BLaER1 treated with 17β-estradiol and CSF1 and Interleukin-3, amounts not matched to agents 10 nM and 100 nM (cell line): ENCODE measurements around the gene CORO2B.
A peak's percentile ranks its signal among the peaks of the same experiment; 100 is the strongest.

Experiments
- H3K27ac ChIP-seq, 11 experiments: shearing (Covaris generic); formaldehyde crosslinking; 2 replicates each; pipeline ENCODE4 v1.8.1; 2022
- H3K27me3 ChIP-seq, 11 experiments: shearing (Covaris generic); formaldehyde crosslinking; 2 replicates each; pipeline ENCODE4 v1.8.1; 2022
- H3K36me3 ChIP-seq, 11 experiments: shearing (Covaris generic); formaldehyde crosslinking; 2 replicates each; pipeline ENCODE4 v1.8.1; 2022
- H3K4me1 ChIP-seq, 10 experiments: shearing (Covaris generic); formaldehyde crosslinking; 2 replicates each; pipeline ENCODE4 v1.8.1; 2022
- H3K4me2 ChIP-seq, 11 experiments: shearing (Covaris generic); formaldehyde crosslinking; 2 replicates each; pipeline ENCODE4 v1.8.1; 2022
- H3K4me3 ChIP-seq, 10 experiments: shearing (Covaris generic); formaldehyde crosslinking; 2 replicates each; pipeline ENCODE4 v1.8.1; 2022
- H3K9ac ChIP-seq, 11 experiments: shearing (Covaris generic); formaldehyde crosslinking; 2 replicates each; pipeline ENCODE4 v1.8.1; 2022
- H3K9me3 ChIP-seq, 11 experiments: shearing (Covaris generic); formaldehyde crosslinking; replicated peaks in 1 of 11; 2 replicates each; pipeline ENCODE4 v1.8.1; 2022
- H4K20me1 ChIP-seq, 11 experiments: shearing (Covaris generic); formaldehyde crosslinking; 2 replicates each; pipeline ENCODE4 v1.8.1; 2022
- Cebpa-rat ChIP-seq, 11 experiments: shearing (Covaris generic); IDR thresholded peaks; 2 replicates each; pipeline ENCODE4 v1.8.1; 2022

CORO2B gene

DNA sequence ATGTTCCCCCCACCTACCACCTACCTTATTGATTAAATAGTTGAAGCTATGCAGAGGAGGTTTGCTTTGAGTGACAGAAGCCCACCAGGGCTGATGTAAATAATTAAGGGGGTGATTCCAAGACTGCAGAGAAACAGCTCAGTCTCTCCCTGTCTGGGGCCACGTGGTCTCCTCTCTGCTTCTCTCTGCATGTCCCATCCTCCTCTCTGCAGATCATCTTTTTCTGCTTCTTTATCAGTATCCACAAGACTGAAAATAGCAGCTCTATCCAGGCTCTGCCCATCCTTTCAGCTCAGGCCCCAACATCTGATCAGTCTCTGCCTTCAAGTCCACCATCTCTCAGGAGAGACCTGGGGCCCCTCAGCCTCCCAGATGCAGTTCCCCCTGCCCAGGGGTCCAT, 131.1 kb downstream of the CORO2B start:
- H3K36me3 ChIP-seq = peaks cover 0 to 44% (median 24%) of the 10 kb centered on the region in 11 experiments; a peak in 12 of 22 replicates
- H4K20me1 ChIP-seq = 0 out of 22 replicates have a peak, but pooled peaks cover 0 to 3% (median 0%) of the 10 kb centered on the region in 11 experiments
- H3K9me3 ChIP-seq = no peaks in the 10 kb centered on the region
- no peak for TF ChIP-seq Cebpa-rat (IDR thresholded peaks at IDR 0.05)
- H3K9ac ChIP-seq = no peak overlapping the region
- H3K4me3 ChIP-seq = no peak overlapping the region
- H3K4me2 ChIP-seq = no peak overlapping the region
- H3K27me3 ChIP-seq = no peaks in the 10 kb centered on the region
- H3K4me1 ChIP-seq = peaks cover 0 to 15% (median 9%) of the 10 kb centered on the region in 10 experiments; a peak in 13 of 20 replicates
- no peak overlapping the region for H3K27ac ChIP-seq

GRCh38 chr15:68710536-68710935, 131.7 kb downstream of the CORO2B start:
- Histone ChIP-seq H3K4me3 (no peak overlapping the region), H3K4me1 (peaks cover 0 to 15% (median 8%) of the 10 kb centered on the region in 10 experiments; a peak in 11 of 20 replicates), H3K4me2 (no peak overlapping the region), H3K27ac (no peak overlapping the region), H4K20me1 (0 out of 22 replicates have a peak, but pooled peaks cover 0 to 3% (median 0%) of the 10 kb centered on the region in 11 experiments), H3K9me3 (no peaks in the 10 kb centered on the region), H3K27me3 (no peaks in the 10 kb centered on the region), H3K9ac (no peak overlapping the region), H3K36me3 (peaks cover 0 to 51% (median 31%) of the 10 kb centered on the region in 11 experiments; a peak in 13 of 22 replicates)
- TF ChIP-seq Cebpa-rat (IDR thresholded peaks at IDR 0.05) = no peak

GRCh38 chr15:68711406-68711805, 132.6 kb downstream of the CORO2B start:
- Histone ChIP-seq H3K27me3 (no peaks in the 10 kb centered on the region), H3K4me2 (no peak overlapping the region), H3K4me1 (peaks cover 0 to 15% (median 8%) of the 10 kb centered on the region in 10 experiments; a peak in 11 of 20 replicates), H3K36me3 (peaks cover 0 to 55% (median 35%) of the 10 kb centered on the region in 11 experiments; a peak in 13 of 22 replicates), H3K9ac (no peak overlapping the region), H3K27ac (no peak overlapping the region), H4K20me1 (0 out of 22 replicates have a peak, but pooled peaks cover 0 to 3% (median 0%) of the 10 kb centered on the region in 11 experiments), H3K9me3 (no peaks in the 10 kb centered on the region), H3K4me3 (no peak overlapping the region)
- TF ChIP-seq Cebpa-rat (IDR thresholded peaks at IDR 0.05) = no peak

- H3K9me3 ChIP-seq = no peaks in the 10 kb centered on the region
- TF ChIP-seq Cebpa-rat (IDR thresholded peaks at IDR 0.05) = no peak
- H4K20me1 ChIP-seq = 0 out of 22 replicates have a peak, but pooled peaks cover 0 to 3% (median 0%) of the 10 kb centered on the region in 11 experiments
- H3K9ac ChIP-seq = no peak overlapping the region
- no peak overlapping the region for H3K27ac ChIP-seq
- peaks cover 0 to 55% (median 35%) of the 10 kb centered on the region in 11 experiments; a peak in 13 of 22 replicates for H3K36me3 ChIP-seq
- H3K27me3 ChIP-seq = no peaks in the 10 kb centered on the region
- H3K4me3 ChIP-seq = no peak overlapping the region
- peak overlapping the region in 7 of 11 experiments; percentile 3 to 49 (median 27); a peak in 7 of 22 replicates for H3K4me2 ChIP-seq
- H3K4me1 ChIP-seq = peaks cover 0 to 24% (median 16%) of the 10 kb centered on the region in 10 experiments; a peak in 16 of 20 replicates
Observed at GRCh38 chr15:68712886-68713285, 134.1 kb downstream of the CORO2B start.

GRCh38 chr15:68713874-68714273, 135.1 kb downstream of the CORO2B start:
- Histone ChIP-seq H3K4me3 (no peak overlapping the region), H4K20me1 (0 out of 22 replicates have a peak, but pooled peaks cover 0 to 3% (median 0%) of the 10 kb centered on the region in 11 experiments), H3K9me3 (no peaks in the 10 kb centered on the region), H3K4me1 (peaks cover 0 to 33% (median 24%) of the 10 kb centered on the region in 10 experiments; a peak in 16 of 20 replicates), H3K27ac (no peak overlapping the region), H3K36me3 (peaks cover 0 to 55% (median 35%) of the 10 kb centered on the region in 11 experiments; a peak in 13 of 22 replicates), H3K27me3 (no peaks in the 10 kb centered on the region), H3K4me2 (no peak overlapping the region), H3K9ac (no peak overlapping the region)
- no peak for TF ChIP-seq Cebpa-rat (IDR thresholded peaks at IDR 0.05)

GRCh38 chr15:68715111-68715510, 136.3 kb downstream of the CORO2B start:
- Histone ChIP-seq H4K20me1 (0 out of 22 replicates have a peak, but pooled peaks cover 0 to 3% (median 0%) of the 10 kb centered on the region in 11 experiments), H3K4me2 (no peak overlapping the region), H3K4me3 (no peak overlapping the region), H3K36me3 (peaks cover 0 to 55% (median 35%) of the 10 kb centered on the region in 11 experiments; a peak in 13 of 22 replicates), H3K27me3 (no peaks in the 10 kb centered on the region), H3K9me3 (no peaks in the 10 kb centered on the region), H3K27ac (no peak overlapping the region), H3K9ac (no peak overlapping the region), H3K4me1 (peaks cover 0 to 34% (median 24%) of the 10 kb centered on the region in 10 experiments; a peak in 16 of 20 replicates)
- no peak for TF ChIP-seq Cebpa-rat (IDR thresholded peaks at IDR 0.05)

DNA sequence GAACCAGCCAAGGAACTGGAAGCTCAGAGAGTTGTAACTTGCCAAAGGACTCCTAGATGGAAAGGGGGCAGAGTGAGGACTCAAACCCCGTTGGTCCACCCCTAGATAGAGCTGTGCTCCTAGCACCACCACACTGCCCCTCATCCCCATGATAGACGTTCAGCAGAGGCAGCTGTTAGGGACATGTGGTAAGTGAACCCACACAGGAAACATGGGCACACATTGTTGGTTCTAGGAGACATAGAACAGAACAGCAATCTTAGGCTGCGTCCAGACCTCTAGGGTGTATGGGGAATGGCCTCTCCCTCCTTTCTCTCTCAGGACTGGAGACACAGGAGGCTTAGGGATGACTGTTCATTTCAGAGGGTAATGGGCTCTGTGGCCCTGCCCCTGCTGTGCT, 139.2 kb downstream of the CORO2B start:
- Histone ChIP-seq H3K9ac (peak overlapping the region in 4 of 11 experiments; percentile 6 to 37 (median 18); a peak in 1 of 22 replicates), H3K4me2 (peak overlapping the region in 9 of 11 experiments; percentile 16 to 78 (median 69); a peak in 19 of 22 replicates), H3K36me3 (peaks cover 0 to 34% (median 24%) of the 10 kb centered on the region in 11 experiments; a peak in 11 of 22 replicates), H3K27me3 (no peaks in the 10 kb centered on the region), H4K20me1 (no peaks in the 10 kb centered on the region), H3K4me1 (peaks cover 0 to 30% (median 21%) of the 10 kb centered on the region in 10 experiments; a peak in 16 of 20 replicates), H3K9me3 (no peaks in the 10 kb centered on the region), H3K27ac (peak overlapping the region in 8 of 11 experiments; percentile 16 to 64 (median 50); a peak in 12 of 22 replicates), H3K4me3 (no peak overlapping the region)
- TF ChIP-seq Cebpa-rat (IDR thresholded peaks at IDR 0.05) = no peak

GRCh38 chr15:68718468-68718867, 139.7 kb downstream of the CORO2B start:
- no peak for TF ChIP-seq Cebpa-rat (IDR thresholded peaks at IDR 0.05)
- Histone ChIP-seq H3K4me1 (peaks cover 0 to 25% (median 17%) of the 10 kb centered on the region in 10 experiments; a peak in 16 of 20 replicates), H3K4me2 (peak overlapping the region in 9 of 11 experiments; percentile 16 to 78 (median 69); a peak in 18 of 22 replicates), H3K27me3 (no peaks in the 10 kb centered on the region), H3K9ac (peak overlapping the region in 4 of 11 experiments; percentile 6 to 37 (median 18); a peak in 1 of 22 replicates), H3K9me3 (no peaks in the 10 kb centered on the region), H3K27ac (peak overlapping the region in 8 of 11 experiments; percentile 16 to 64 (median 43); a peak in 11 of 22 replicates), H3K36me3 (peaks cover 0 to 32% (median 19%) of the 10 kb centered on the region in 11 experiments; a peak in 11 of 22 replicates), H3K4me3 (no peak overlapping the region), H4K20me1 (no peaks in the 10 kb centered on the region)

GRCh38 chr15:68719051-68719450, 140.3 kb downstream of the CORO2B start:
- H3K27me3 ChIP-seq = no peaks in the 10 kb centered on the region
- peak overlapping the region in 1 of 11 experiments; percentile 59; a peak in 3 of 22 replicates for H3K27ac ChIP-seq

More at GRCh38 chr15:68719051-68719450, 140.3 kb downstream of the CORO2B start:
- H4K20me1 ChIP-seq = no peaks in the 10 kb centered on the region
- H3K4me1 ChIP-seq = peaks cover 0 to 21% (median 17%) of the 10 kb centered on the region in 10 experiments; a peak in 16 of 20 replicates
- H3K4me2 ChIP-seq = peak overlapping the region in 1 of 11 experiments; percentile 69; a peak in 1 of 22 replicates
- H3K9ac ChIP-seq = no peak overlapping the region
- H3K4me3 ChIP-seq = no peak overlapping the region
- no peaks in the 10 kb centered on the region for H3K9me3 ChIP-seq
- TF ChIP-seq Cebpa-rat (IDR thresholded peaks at IDR 0.05) = no peak
- peaks cover 0 to 26% (median 18%) of the 10 kb centered on the region in 11 experiments; a peak in 11 of 22 replicates for H3K36me3 ChIP-seq
